Measurements from ENCODE around the gene AACS. TPM values are rescaled to one million over a fixed set of nuclear protein-coding genes. Genes with fewer than 3 reads are reported as not detected.
A peak's percentile ranks its signal among the peaks of the same experiment; 100 is the strongest.
"Not testable (repeated sequence)": the region's sequence is repeated elsewhere in the genome, so short reads cannot be mapped to it uniquely, and the experiment has no call there.

AACS gene
- polyA plus RNA-seq, 1 donor (not counting 4 experiments of a cell fraction or from before 2014, with no cell fraction given) = 27.0 TPM

- TF ChIP-seq CTCF (optimal IDR thresholded peaks at IDR 0.05 in 1 of 3, IDR thresholded peaks at IDR 0.05 in 1 of 3, conservative IDR thresholded peaks at IDR 0.05 in 1 of 3; ENCODE audit: extremely low read depth in 1 of 3, insufficient read depth in 2 of 3, low read length in 3 of 3) = no peak
- no peak for TF ChIP-seq EZH2 (IDR thresholded peaks at IDR 0.05; ENCODE audit: low read length)
- H3K9me3 ChIP-seq (ENCODE audit: control insufficient read depth, low read depth, low read length) = no peaks in the 10 kb centered on the region
- peaks cover 5 to 6% of the 10 kb centered on the region in 2 experiments for H3K36me3 ChIP-seq (ENCODE audit: control insufficient read depth in 2 of 2, extremely low read depth in 1 of 2, insufficient read depth in 2 of 2, low read length in 2 of 2)
- peak overlapping the region; percentile 88 for H3K27ac ChIP-seq (ENCODE audit: control insufficient read depth, insufficient read depth, low read length)
- peak overlapping the region in 1 of 3 experiments; percentile 14 for H3K4me3 ChIP-seq (ENCODE audit: control insufficient read depth in 2 of 3, extremely low read depth in 1 of 3, insufficient read depth in 2 of 3, low read depth in 1 of 3, low read length in 3 of 3)
- H3K27me3 ChIP-seq (ENCODE audit: control insufficient read depth, extremely low read depth, insufficient read depth, low read length) = no peaks in the 10 kb centered on the region
- H3K79me2 ChIP-seq (ENCODE audit: control insufficient read depth, insufficient read depth, low read length) = no peaks in the 10 kb centered on the region
- DNase-seq (ENCODE audit: low read depth, low spot score) (peak; percentile 50), FAIRE-seq (peak; percentile 92)
- H3K9ac ChIP-seq (ENCODE audit: control insufficient read depth, extremely low read depth, insufficient read depth, low read length) = peak overlapping the region; percentile 66
- peak overlapping the region; percentile 67 for H3K4me2 ChIP-seq (ENCODE audit: control insufficient read depth, extremely low read depth, insufficient read depth, low read depth, low read length)
- H4K20me1 ChIP-seq (ENCODE audit: control insufficient read depth, extremely low read depth, insufficient read depth, low read length) = no peaks in the 10 kb centered on the region
- peak overlapping the region; percentile 80 for H2AFZ ChIP-seq (ENCODE audit: control insufficient read depth, low read length)
- dilution Hi-C loops (cut with MboI; ENCODE audit: extremely low pct_ligation_motif_present, low sequenced_read_pairs) = no loop called here
- no peaks in the 10 kb centered on the region for H3K9me1 ChIP-seq (ENCODE audit: control insufficient read depth, extremely low read depth, insufficient read depth, low read length)
- peaks cover 27% of the 10 kb centered on the region for H3K4me1 ChIP-seq (ENCODE audit: control insufficient read depth, extremely low read depth, insufficient read depth, low read length)
Observed at GRCh38 chr12:125140279-125141209, 75.3 kb downstream of the AACS start.

- H3K9ac ChIP-seq (ENCODE audit: control insufficient read depth, extremely low read depth, insufficient read depth, low read length); H3K27me3 ChIP-seq (ENCODE audit: control insufficient read depth, extremely low read depth, insufficient read depth, low read length); dilution Hi-C loops (cut with MboI; ENCODE audit: extremely low pct_ligation_motif_present, low sequenced_read_pairs); H3K9me3 ChIP-seq (ENCODE audit: control insufficient read depth, low read depth, low read length); H3K79me2 ChIP-seq (ENCODE audit: control insufficient read depth, insufficient read depth, low read length); H3K4me3 ChIP-seq (ENCODE audit: control insufficient read depth in 2 of 3, extremely low read depth in 1 of 3, insufficient read depth in 2 of 3, low read depth in 1 of 3, low read length in 3 of 3); H4K20me1 ChIP-seq (ENCODE audit: control insufficient read depth, extremely low read depth, insufficient read depth, low read length); FAIRE-seq; H2AFZ ChIP-seq (ENCODE audit: control insufficient read depth, low read length); H3K9me1 ChIP-seq (ENCODE audit: control insufficient read depth, extremely low read depth, insufficient read depth, low read length); H3K4me2 ChIP-seq (ENCODE audit: control insufficient read depth, extremely low read depth, insufficient read depth, low read depth, low read length); H3K36me3 ChIP-seq (ENCODE audit: control insufficient read depth in 2 of 2, extremely low read depth in 1 of 2, insufficient read depth in 2 of 2, low read length in 2 of 2); DNase-seq (ENCODE audit: low read depth, low spot score): not testable (repeated sequence)
- Histone ChIP-seq H3K27ac (ENCODE audit: control insufficient read depth, insufficient read depth, low read length) (peak overlapping the region; percentile 88), H3K4me1 (ENCODE audit: control insufficient read depth, extremely low read depth, insufficient read depth, low read length) (peaks cover 27% of the 10 kb centered on the region)
Observed at GRCh38 chr12:125141210-125141573, 76.0 kb downstream of the AACS start.
